Measurements from ENCODE around the gene RBM47. TPM values are rescaled to one million over a fixed set of nuclear protein-coding genes. Genes with fewer than 3 reads are reported as not detected.

RBM47 gene
- total and polyA plus RNA-seq, 2 of the 4 experiments (the other 2 are of a cell fraction), result 0.44 to 1.1 TPM

- intact Hi-C loops (cut with micrococcal nuclease), result no loop called here
- no peak for DNase-seq
- Histone ChIP-seq H3K27me3 (ENCODE audit: control insufficient read depth, insufficient read depth, low read length) (no peaks in the 10 kb centered on the region), H4K5ac (ENCODE audit: low read depth, low read length) (no peak overlapping the region), H4K20me1 (ENCODE audit: insufficient read depth, low read length) (no peaks in the 10 kb centered on the region), H3K36me3 (ENCODE audit: control insufficient read depth, insufficient read depth, low read length) (no peaks in the 10 kb centered on the region), H2BK15ac (ENCODE audit: low read depth, low read length) (no peak overlapping the region), H3K9me3 (ENCODE audit: control insufficient read depth, insufficient read depth, low read length) (no peaks in the 10 kb centered on the region), H3K56ac (ENCODE audit: extremely low read depth, insufficient read depth, low read length) (no peak overlapping the region), H2AK9ac (replicated peaks; ENCODE audit: low read depth, low read length, poor library complexity) (no peak overlapping the region), H3K23ac (ENCODE audit: low read depth, low read length) (no peak overlapping the region), H2BK120ac (ENCODE audit: low read depth, low read length) (no peak overlapping the region), H3K27ac (ENCODE audit: insufficient read depth, low read length) (no peak overlapping the region), H4K8ac (ENCODE audit: low read depth in 2 of 2, low read length in 2 of 2) (no peak overlapping the region), H3K4me1 (ENCODE audit: control insufficient read depth, insufficient read depth, low read length) (no peaks in the 10 kb centered on the region; the same call in 1 of the 2 replicates), H2AFZ (replicated peaks; ENCODE audit: low read length, poor library complexity) (no peak overlapping the region), H3K9ac (ENCODE audit: low read depth, low read length) (no peak overlapping the region), H4K91ac (ENCODE audit: insufficient read depth, low read depth, low read length) (no peak overlapping the region), H3K18ac (ENCODE audit: low read depth, low read length) (no peak overlapping the region; the same call in 1 of the 2 replicates), H3K4me2 (ENCODE audit: low read depth, low read length) (no peak overlapping the region), H2AK5ac (ENCODE audit: low read depth, low read length) (no peak overlapping the region), H3K9me1 (ENCODE audit: insufficient read depth, low read length) (peaks cover under 1% of the 10 kb centered on the region), H2BK20ac (ENCODE audit: low read depth, low read length) (no peak overlapping the region; the same call in 1 of the 2 replicates), H3K4ac (ENCODE audit: low read depth, low read length) (no peak overlapping the region), H2BK5ac (ENCODE audit: low read depth, low read length, poor library complexity, severe bottlenecking) (no peak overlapping the region), H3K79me1 (ENCODE audit: low read depth in 1 of 2, low read length in 2 of 2) (no peaks in the 10 kb centered on the region), H3K4me3 (ENCODE audit: insufficient read depth, low read depth, low read length) (no peak overlapping the region), H3K14ac (replicated peaks; ENCODE audit: low read depth, low read length) (no peak overlapping the region)
- CTCF ChIA-PET, result no interaction called here
- WGBS, 2 experiments (ENCODE audit: extremely low coverage in 2 of 2, insufficient read length in 1 of 2), result no CpG with 5 or more reads among the region's 6 CpGs
- POLR2A ChIA-PET (ENCODE audit: unreplicated experiment), result no interaction called here
- no peak for ATAC-seq (ENCODE audit: low read depth)
- dilution Hi-C loops (cut with HindIII; ENCODE audit: low sequenced_read_pairs, unreplicated experiment), result no loop called here
- BruUV-seq (replicated peaks), result no TSS peak
- in situ Hi-C loops (cut with MboI; ENCODE audit: low sequenced_read_pairs), result no loop called here
- TF ChIP-seq POLR2A (IDR thresholded peaks at IDR 0.05; ENCODE audit: low read depth, low read length) (no peak), CEBPB (IDR thresholded peaks at IDR 0.05; ENCODE audit: low read depth, low read length) (no peak)
These were observed 48.8 kb upstream of the RBM47 start for GRCh38 chr4:40678421-40678820.
